Measurements from ENCODE around the gene ZBTB20.

ZBTB20 gene

DNA sequence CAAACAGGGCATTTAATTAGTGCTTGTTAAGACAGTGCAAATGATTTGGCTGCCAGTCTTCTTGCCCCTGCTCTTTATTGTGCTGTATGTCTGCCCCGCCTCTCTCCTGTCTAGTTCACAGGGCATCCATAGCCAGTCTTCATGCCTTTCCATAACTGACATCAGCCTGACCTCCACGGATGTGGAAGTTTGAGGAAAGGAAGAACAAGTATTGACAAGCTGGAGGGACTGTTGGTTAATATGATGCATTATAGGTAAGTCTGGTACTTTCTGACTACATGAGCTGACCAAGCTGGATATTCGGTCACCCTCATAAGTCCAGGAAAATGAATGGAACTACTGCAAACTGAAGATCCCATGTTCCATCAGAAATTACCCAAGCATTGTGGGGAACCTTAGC, 527.3 kb downstream of the ZBTB20 start:
- no peak for DNase-seq

DNA sequence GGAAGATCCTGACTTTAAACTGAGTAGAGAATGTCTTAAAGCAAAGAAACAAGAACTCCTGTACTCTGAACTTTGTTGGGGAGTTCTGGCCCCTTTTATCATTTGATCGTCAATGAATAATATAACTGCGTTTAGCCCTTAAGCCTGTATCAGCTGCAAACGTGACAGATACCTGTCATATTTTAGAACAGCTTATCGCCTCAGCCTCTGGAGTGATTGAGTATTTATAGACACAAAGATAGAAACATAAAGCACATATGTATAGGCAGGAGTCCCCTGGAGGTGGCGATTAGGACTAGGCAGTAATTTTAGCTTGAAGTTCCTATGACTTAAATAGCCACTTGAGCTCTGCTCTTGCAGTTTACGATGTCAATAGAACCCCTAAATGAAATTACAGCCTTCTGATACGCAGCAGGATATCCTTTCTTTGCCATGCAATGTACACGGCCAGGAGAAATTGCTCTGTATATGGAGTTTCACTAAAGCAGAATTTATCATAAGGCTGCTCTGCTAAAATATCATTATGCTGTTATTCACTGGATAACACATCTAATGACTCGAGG, 531.5 kb downstream of the ZBTB20 start:
- no peak for DNase-seq

DNA sequence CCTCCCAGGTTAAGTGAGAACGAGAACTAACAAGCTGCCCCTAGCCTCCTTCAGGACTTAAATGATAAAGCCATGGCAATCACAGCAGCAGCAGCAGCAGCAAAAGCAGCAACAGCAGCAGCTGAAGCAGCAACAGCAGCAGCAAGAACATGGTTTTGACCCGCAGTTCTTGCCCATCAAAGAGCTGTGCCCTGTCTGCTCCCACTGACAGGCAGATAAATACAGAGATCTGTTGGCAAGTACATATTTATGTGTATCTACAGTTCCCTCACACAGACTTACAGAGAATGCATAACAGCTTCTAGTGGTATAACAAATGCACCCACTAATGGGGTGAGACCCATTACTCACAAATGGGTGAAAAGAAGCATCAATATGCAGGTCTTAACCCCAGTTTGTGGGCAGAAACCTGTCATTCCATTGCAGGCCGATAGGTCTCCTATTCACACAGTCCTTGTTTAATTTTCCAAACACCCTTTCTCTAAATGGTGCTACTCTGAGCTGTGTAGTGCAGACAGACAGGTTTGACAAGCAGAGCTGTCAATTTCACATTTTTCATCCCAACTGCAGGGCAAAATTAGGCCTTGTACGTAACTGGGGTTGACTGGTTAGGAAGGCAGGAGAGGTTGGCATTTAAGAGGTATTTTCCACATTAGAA, 537.0 kb downstream of the ZBTB20 start:
- no peak for DNase-seq

DNA sequence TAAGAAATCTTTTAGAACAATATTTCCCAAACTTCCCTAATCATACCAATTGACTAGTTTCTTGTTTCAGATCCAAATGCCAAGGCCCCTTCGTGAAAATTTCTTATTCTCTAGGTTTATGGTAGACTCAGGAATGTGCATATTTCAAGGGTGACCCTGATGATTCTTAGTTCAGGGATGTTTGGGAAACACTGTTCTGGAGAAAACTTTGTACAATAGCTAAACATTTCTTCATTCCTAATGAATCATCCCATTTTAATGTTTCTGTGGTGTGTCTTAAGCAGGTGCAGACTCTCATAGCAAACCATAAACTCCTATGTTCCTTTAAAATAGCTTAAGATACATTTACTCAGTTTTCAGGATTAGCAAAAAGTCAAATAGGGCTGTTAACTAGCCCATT, 538.8 kb downstream of the ZBTB20 start:
- DNase-seq = no peak

DNA sequence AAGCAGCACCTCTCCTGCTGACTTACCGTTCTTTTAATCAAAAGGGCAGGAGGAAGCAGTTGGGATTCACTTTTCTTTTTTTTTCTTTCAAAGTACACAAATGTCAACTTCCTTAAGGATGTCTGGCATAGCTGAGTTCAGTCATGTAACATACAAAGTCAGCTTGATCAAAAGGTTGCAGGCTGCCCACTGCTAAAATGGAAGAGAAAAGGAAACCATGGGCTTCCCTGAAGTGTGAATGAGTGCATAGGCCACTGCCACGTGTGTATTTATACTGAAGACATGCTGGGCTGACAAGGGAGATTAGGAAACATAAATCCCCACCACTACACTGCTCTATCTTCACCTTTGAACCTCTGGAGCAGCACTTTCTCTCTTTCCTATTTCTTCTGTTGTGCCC, 540.8 kb downstream of the ZBTB20 start:
- DNase-seq = no peak

DNA sequence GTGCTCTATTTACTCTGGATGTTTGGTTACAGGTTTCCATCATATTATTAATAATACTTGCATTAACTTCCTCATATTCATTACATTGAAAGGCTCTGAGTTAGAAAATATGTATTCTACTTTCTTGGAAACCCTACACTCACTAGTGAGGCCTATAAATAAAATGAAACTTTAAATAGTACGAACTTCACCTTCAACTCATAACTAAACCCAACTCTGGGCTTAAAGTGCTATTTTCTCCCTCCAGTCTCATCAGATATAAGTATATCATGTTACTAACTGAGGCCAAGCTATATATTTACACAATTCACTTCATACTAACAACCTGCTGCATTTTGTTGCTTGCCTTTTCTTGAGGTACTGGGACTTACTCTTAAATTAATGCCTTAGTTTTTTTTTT, 546.5 kb downstream of the ZBTB20 start:
- no peak for DNase-seq

DNA sequence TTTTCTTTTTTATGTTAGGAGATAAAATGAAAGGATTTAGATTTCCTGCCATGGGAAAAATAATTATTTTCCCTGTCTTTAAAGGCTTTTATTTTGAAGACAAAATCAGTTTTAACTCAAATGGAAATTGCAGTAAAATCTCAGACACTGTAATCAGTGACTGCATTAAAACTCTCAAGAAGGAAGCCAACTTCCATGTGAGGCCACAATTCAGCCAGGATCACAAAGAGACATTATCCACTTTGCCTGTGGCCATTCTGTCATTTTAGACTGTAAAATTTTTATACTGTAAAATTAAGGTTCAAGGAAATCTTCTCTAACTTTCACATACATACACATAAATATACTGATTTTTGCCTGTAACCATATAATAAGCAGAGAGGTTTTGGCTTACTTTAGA, 549.2 kb downstream of the ZBTB20 start:
- no peak for DNase-seq

DNA sequence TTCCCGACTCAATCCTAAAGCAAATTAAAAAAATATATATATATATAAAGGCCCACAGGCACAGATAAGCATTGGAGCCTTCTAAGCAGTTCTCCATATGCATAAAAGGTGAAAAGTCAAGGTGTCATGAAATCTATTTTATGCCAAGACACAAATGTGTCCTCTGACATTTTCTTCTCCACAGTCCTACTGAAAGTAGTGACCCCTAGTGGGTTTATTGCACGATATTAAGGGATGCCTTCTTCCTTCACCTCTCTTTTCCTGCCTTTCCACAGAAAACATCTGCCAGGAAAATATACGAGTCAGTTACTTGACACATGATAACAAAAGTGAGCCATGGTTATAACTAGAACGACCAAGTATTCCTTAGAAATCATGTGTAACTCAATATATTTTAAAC, 550.1 kb downstream of the ZBTB20 start:
- DNase-seq = no peak

DNA sequence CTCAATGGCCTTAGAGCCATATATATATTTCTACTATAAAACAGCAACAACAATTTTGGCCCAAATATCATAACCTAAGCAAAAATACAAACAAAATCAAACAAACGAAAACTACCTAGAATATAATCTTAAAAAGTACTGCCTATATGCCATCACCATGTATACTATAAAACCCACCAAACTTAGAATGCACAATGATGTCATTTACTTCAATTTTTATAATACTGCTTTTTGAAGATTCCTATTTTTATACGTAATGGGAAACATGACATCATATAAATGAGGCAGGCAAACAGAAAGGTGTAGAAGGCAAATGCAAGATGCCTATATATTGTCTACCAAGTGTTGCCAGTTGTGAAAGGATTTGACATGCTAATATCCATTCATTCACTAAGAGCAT, 550.9 kb downstream of the ZBTB20 start:
- DNase-seq = no peak

DNA sequence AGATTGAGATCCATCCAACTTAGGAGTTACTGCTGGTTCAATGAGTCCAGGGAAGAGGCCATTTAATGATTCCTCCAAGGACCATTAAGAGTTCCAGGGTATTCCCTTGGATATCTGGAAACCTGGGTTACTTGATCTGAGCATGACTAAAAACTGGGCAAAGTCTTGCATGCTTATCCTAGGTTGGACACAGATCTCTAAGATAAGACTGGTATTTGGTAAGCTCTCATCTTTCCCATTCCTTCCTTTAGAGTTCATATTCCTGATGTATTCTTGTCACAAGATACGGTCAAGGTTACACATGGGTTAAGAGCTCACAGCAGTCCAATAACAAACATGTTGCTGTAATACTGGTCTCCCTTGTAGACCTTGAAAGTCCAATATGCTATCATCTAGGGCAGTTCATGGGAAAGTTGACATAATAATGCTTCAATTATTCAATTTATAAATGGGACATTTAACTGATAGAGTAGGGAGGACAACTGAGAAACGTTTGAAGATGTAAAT, 551.5 kb downstream of the ZBTB20 start:
- DNase-seq = no peak

DNA sequence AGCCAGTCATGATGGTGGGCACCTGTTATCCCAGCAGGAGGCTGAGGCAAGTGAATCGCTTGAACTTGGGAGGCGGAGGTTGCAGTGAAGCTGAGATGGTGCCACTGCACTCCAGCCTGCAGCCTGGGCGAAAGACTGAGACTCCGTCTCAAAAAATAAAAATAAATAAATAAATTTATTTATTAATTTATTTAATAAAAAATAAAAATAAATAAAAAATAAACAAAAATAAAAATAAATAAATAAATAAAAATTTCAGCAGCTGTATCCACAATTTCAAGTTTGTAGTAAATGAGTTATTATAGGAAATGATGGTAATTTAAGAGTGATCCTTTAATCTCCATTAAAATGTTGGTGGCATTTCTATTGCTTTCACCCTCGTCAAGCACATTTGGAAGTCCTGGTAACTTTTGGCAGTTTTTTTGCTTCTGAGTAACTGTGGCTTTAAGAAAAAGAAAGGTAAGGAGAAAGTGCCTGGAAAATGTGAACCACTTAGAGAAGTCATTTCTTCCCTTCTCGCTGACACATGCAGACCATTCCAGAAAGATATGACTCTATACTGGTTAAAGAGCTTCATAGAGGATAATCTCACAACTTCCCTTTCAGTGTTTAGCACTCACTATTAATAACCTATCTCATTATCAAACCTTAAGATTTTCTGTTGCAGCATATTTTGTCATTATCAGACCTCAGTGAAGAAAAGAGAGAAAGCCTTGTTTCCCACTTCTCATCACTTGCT, 556.6 kb downstream of the ZBTB20 start:
- no peak for DNase-seq

DNA sequence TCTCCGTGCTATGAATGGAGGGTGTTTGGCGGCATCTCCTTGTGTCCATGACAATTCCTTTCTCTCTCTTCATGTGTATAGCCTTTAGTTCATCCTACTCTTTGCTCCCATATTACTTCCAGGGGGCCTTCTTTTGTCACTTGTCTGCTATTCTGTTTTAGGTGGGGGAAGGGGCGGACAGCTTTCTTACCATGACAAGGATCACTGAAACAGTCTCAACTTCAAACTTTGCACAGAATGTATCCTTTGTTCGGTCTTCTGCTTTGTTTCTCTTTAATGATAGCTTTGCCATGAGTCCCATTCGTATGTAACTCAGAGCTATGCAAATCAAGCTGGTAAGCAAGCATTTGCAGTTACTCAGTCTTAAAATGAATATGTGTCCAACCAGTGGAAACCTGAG, 559.1 kb downstream of the ZBTB20 start:
- no peak for DNase-seq

DNA sequence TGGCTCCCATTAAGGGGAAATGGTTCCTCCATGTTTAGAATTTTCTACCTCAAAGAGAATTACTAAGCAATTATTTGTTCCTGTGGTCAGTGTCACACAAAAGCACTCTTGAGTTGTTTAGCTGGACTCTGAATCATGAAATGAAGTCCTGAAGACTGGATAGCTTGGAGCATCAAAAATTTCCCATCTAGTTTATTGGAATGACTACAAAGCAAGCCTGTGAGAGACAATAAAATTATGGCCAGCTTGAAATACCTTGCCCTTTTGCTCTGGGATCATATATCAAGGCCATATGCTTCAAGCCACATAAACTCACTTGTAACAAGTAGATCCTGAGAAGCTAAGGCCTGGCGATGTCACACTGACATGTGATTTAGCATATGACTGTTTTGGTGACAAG, 561.0 kb downstream of the ZBTB20 start:
- DNase-seq = no peak

DNA sequence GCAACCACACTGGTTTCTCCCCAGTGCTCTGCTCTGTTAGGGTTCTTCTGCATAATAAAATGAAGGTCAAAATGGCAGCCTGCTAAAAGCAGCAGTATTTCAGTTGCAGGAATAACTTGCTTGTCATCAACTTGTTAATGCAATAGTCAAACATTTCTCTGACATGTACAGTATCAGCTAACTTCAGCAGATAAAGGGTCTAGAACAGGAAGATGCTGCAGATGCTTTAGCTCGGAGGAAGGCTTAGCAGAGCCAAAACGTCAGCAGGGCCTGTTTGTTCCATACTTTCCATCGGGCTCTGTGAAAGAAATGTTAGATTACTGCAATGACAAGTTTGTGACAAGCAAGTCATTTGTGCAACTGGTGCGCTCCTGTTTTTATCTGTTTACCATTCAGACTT, 561.4 kb downstream of the ZBTB20 start:
- DNase-seq = no peak

DNA sequence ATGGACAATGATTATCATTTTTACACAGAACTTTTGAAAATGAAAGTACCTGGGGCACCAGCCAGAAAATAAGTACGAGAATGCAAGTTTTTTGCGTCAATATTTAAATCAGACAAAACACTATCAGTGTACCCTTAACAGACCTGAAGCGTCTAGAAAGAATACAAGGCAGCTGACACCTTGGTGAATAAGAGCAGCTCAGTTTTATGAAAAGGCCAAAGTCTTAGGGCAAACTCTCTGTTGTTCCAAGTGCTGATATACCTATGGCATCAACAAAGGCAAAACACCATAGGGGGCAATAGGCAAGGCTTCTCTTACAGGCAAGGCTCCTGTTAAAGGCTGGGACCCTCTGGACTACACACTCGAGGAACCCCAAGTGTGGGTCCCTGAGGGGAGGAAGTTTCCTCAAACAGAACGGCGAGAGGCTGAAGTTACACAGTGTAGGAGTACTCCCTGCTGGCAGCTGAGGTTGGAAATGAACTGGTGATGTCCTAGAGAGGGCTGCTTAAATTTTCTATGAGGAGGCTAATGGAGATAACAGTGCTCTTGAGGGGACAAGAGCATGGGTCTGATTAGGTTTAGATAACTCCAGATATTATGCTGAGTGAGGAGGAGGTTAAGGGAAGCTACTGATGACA, 562.2 kb downstream of the ZBTB20 start:
- DNase-seq = no peak

DNA sequence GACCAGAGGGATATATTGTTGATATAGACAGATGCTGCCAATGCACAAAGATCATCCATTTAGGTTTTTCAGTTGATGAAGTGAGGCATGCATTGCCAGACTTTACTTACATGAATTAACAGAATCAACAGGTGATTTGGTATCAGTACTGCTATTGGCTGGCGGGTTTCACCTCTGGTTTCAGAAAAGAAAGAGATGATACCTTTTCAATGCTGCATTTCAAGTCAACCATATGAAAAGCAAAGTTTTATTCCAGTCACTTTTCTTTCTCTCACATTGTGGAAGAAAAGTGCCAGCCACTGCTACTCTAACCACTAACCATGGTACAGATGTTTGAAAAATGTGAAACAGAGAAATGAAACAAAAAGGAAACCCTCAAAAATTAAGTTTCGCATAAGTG, 564.2 kb downstream of the ZBTB20 start:
- DNase-seq = no peak

DNA sequence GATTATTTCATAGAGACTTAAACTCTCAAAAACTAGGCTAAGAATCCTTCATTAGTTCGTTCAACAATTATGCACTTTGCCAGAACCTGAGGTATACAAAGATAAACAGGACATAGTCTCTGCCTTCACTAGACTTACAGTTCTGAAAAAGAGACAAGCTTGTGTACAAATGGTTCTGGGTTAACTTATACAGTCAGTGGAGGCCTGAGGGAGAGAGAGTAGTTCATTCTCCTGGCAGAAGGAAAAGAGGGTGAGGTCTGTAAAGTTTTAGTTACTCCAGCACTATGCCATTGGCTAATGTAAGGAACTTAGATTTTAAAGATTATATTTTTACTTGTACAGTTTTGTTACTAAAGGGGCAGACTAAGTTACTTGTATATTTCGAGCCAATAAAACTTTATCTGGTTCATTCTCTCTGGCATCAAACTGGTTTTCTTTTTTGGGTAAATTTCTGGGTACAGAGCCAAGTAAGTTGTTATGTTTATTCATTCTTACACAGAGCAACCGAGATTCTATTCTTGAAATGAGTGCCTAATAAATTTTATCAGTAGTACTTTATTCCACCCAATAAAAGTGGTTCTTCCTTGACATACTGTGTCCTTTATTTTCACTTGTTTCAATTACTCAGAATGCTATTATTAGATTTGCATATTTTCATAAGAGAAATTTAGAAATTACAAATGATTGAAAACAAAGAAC, 574.6 kb downstream of the ZBTB20 start:
- no peak for DNase-seq

DNA sequence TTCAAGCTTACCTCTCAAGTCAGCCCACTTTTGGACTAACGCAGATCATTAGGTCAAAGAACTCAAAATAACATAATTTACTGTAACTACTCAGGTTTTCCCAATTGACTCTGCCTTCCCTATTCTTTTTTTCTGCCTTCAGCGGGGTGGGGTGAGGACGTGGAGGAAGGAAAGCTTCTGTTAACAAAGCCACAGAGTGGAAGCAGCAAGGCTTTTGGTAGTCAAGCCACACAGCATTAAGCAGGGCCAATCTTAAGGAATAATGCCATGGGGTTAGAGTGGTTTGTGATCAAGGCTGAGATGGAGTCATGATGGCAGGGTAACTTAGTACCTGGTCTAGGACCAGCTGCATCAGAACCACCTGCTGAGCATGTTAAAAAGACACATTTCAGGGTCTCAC, 575.7 kb downstream of the ZBTB20 start:
- DNase-seq = no peak

DNA sequence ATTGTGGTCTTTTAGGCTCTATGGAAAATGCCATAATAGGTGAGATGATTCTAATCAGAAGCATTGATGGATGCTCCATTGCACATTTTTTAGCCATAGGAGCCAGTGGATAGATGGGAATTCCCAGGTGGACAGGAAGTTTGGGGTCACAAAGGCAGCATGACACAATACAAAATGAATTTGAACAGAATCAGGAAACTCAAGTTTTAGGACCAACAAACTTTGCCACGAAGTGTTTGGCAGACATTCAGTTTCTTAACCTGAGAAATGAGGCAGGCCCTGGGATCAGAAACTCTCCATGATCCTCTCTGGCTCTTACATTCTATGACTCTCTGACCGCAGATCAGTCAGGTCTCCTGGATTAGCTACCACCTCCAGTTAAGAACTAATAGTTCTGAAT, 577.9 kb downstream of the ZBTB20 start:
- DNase-seq = no peak

DNA sequence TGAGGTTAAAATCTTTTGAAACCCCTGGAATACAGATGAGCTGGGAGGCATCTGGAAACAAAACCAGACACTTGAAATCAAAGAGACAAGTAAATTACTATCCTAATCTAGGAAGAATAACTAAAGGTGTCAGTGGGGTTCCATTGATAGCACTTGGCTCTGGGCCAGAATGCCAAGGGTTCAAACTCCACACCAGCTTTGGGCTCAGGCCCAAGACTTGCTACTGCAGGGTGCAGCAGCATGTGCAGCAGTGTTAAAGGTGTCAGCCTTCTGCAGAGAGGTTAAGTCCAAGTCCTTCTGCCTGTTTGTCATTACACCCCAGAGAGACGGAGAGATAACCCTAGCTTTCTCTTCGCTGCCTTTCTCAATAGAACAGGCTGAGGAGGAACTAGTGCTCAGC, 579.3 kb downstream of the ZBTB20 start:
- DNase-seq = no peak

DNA sequence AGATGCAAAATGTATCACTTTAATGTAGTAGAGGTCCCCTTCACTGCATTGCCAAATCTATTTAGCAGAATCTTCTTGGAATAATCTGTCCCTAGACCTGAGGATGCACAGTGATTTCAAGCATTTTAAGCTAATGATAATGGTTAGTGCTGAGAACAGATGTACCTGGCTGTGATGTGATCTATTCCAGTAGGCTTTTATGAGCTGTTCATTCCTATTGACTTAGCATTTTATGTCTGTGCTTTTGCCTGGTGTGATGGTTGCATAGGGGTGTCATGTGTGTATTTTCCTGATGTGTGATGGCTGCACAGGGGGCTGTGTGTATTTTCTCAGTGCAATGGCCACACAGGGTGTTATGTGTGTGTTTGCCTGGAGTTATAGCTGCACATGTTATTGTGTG, 580.3 kb downstream of the ZBTB20 start:
- no peak for DNase-seq

DNA sequence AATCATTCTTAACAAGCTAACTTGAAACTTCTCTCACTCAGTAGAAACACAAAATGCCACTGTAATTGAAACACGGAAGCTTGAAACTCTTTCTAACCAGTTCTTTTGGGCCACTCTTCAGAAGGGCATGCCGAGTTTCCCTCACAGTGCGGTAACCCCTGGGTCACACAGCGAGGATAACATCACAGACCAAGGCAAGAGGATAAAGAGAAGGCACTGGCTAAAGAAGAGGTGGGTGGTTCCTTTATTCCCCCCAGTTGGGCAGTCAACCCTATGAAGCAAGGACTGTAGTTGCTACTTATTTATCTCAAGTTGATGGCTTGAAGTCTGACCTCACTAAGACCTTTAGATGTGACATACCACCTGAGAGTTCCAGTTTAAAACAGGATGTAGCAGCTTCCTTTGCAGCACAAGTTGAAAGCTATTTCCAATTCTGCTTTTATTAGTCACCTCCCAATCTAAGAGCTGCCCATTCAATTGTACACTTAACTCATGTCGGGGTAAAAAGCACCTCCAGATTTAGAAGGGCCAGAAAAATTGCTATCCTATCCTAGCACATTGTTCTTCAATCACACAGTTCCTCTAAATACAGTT, 580.8 kb downstream of the ZBTB20 start:
- no peak for DNase-seq

DNA sequence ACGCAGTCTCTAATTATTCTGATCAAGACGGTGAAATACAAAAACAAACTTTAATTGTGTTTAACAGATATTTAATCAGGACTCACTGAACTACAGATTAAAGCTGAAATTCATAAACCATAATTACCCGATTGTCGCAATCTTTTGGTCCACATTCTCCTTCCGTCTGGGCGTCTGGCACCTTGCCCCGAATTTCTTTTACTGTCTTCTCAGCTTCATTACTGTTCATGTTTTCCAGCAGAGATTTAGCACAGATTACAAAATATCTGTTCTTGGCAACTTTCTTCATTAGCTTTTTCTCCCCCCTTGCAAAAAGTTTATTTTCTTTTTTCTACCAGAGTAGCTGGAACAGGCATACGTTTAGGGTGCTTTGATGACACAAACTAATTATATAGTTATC, 581.9 kb downstream of the ZBTB20 start:
- DNase-seq = no peak
